Measurements from ENCODE around the gene MAPK14. TPM values are rescaled to one million over a fixed set of nuclear protein-coding genes. Genes with fewer than 3 reads are reported as not detected.

The MAPK14 gene
- total and polyA plus RNA-seq, 7 donors, result 30.8 to 91.1 (median 61.9) TPM

GRCh38 chr6:36056178-36056577 is 28.6 kb downstream of the MAPK14 start:
- Histone ChIP-seq H3K9me3 (no peaks in the 10 kb centered on the region), H3K27ac (no peak overlapping the region), H3K4me3 (no peak overlapping the region), H3K27me3 (no peaks in the 10 kb centered on the region), H3K4me1 (peaks cover 0 to 69% (median 54%) of the 10 kb centered on the region in 4 donors), H3K36me3 (peaks cover 0 to 18% (median 10%) of the 10 kb centered on the region in 4 donors)
- intact Hi-C loops (cut with DNase I), result no loop called here
- WGBS, 2 donors, result 45 to 77% methylated on average over 1 of the region's 1 CpG
- no peak for DNase-seq
- TF ChIP-seq CTCF (IDR thresholded peaks at IDR 0.05), result no peak
- TF ChIP-seq POLR2A (IDR thresholded peaks at IDR 0.05), result no peak
- TF ChIP-seq EP300 (IDR thresholded peaks at IDR 0.05), result no peak
- no peak for TF ChIP-seq POLR2AphosphoS5 (IDR thresholded peaks at IDR 0.05)

DNA sequence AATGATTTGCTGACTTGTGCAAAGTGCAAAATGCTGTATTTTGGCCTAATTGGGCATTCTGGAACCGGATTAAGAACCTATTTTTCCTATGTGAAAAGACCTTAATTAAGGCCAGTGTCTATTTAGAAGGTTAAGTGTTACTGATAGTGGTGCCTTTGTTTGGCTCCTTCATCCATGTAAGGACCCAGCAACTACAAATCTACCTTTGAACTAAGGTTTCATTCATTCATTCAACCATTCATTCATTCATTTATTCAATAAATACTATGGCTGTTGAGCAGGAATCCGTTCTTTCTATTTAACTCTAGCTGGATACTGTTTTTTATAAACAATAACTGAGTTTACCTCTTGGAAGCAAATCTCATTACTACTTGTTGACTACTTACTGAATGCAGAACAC is 33.6 kb downstream of the MAPK14 start:
- no peak overlapping the region for H3K27ac ChIP-seq
- no peak for DNase-seq
- no peaks in the 10 kb centered on the region for H3K9me3 ChIP-seq
- no peaks in the 10 kb centered on the region for H3K27me3 ChIP-seq
- WGBS, 2 donors, result 48 to 74% methylated on average over 2 of the region's 2 CpGs
- no peak overlapping the region for H3K4me3 ChIP-seq
- peaks cover 0 to 24% (median 10%) of the 10 kb centered on the region in 4 donors for H3K36me3 ChIP-seq
- intact Hi-C loops (cut with DNase I), result no loop called here
- H3K4me1 ChIP-seq, result peaks cover 0 to 53% (median 33%) of the 10 kb centered on the region in 4 donors
- no peak for TF ChIP-seq EP300 (IDR thresholded peaks at IDR 0.05)
- TF ChIP-seq POLR2AphosphoS5 (IDR thresholded peaks at IDR 0.05), result no peak
- TF ChIP-seq POLR2A (IDR thresholded peaks at IDR 0.05), result no peak
- no peak for TF ChIP-seq CTCF (IDR thresholded peaks at IDR 0.05)

- H3K4me3 ChIP-seq, result no peak overlapping the region
Measured at GRCh38 chr6:36062247-36062646, 34.6 kb downstream of the MAPK14 start.

DNA sequence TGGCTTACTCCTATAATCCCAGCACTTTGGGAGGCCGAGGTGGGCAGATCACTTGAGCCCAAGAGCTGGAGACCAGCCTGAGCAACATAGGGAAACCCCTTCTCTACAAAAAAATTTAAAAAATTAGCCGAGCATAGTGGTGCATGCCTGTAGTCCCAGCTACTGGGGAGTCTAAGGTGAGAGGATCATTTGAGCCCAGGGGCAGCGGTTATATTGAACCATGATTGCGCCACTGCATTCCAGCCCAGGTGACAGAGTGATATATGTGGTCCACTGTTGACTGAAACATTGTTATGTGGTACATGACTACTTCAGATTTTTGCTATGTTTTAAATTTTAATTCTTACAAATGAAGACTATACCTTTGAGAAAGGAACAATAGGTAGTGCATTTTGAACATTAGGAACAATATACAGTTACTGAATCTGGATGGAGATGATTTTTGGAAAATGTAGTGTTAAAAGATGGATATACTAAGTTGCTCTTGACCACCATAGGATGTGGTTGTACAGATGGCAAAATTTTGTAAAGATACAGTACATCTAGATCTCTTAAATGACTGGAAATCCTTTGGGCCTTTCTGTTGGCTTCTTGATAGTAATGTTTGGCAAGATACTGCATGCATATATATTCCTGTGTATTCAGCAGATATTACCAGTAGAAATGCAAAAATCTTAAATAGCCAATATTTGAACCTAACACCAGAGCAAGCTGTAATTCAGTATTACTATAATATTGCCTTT is 35.9 kb downstream of the MAPK14 start:
- peaks cover 0 to 58% (median 48%) of the 10 kb centered on the region in 4 donors for H3K4me1 ChIP-seq
- no peak overlapping the region for H3K4me3 ChIP-seq
- DNase-seq, result no peak
- WGBS, 2 donors, result 97 to 99% methylated on average over 4 of the region's 4 CpGs
- H3K27me3 ChIP-seq, result no peaks in the 10 kb centered on the region
- H3K27ac ChIP-seq, result no peak overlapping the region
- H3K9me3 ChIP-seq, result no peaks in the 10 kb centered on the region
- intact Hi-C loops (cut with DNase I), result no loop called here
- peaks cover 0 to 24% (median 10%) of the 10 kb centered on the region in 4 donors for H3K36me3 ChIP-seq
- no peak for TF ChIP-seq POLR2AphosphoS5 (IDR thresholded peaks at IDR 0.05)
- TF ChIP-seq EP300 (IDR thresholded peaks at IDR 0.05), result no peak
- TF ChIP-seq POLR2A (IDR thresholded peaks at IDR 0.05), result no peak
- TF ChIP-seq CTCF (IDR thresholded peaks at IDR 0.05), result no peak

More at GRCh38 chr6:36062247-36062646, 34.6 kb downstream of the MAPK14 start:
- intact Hi-C loops (cut with DNase I), result no loop called here
- Histone ChIP-seq H3K4me1 (peaks cover 0 to 53% (median 37%) of the 10 kb centered on the region in 4 donors), H3K36me3 (peaks cover 0 to 24% (median 10%) of the 10 kb centered on the region in 4 donors), H3K27ac (no peak overlapping the region), H3K27me3 (no peaks in the 10 kb centered on the region), H3K9me3 (no peaks in the 10 kb centered on the region)
- DNase-seq, result no peak
- TF ChIP-seq CTCF (IDR thresholded peaks at IDR 0.05) (no peak), POLR2AphosphoS5 (IDR thresholded peaks at IDR 0.05) (no peak), POLR2A (IDR thresholded peaks at IDR 0.05) (no peak), EP300 (IDR thresholded peaks at IDR 0.05) (no peak)
- WGBS, 2 donors, result 93 to 95% methylated on average over 2 of the region's 2 CpGs
